HEK293T (cell line): ENCODE measurements around the gene SGSM1.

Experiments
- CTCF ChIA-PET: fragments of 350-600 bp; formaldehyde crosslinking; extraction: SDS; loops from one replicate; lab custom pipeline; 2021; ENCODE audit warnings: antibody characterized with exemption, inconsistent platforms; lab: Yijun Ruan, JAX
- POLR2A ChIA-PET: fragments of 350-600 bp; formaldehyde crosslinking; extraction: SDS; loops from one replicate; lab custom pipeline; 2020; ENCODE audit warnings: antibody characterized with exemption, inconsistent platforms; lab: Yijun Ruan, JAX
- DNase-seq: peaks from one replicate; pipeline ENCODE4 v3.0.0; 2012; ENCODE audit warnings: mixed read lengths; ENCODE audit errors: extremely low spot score
- BHLHE40 ChIP-seq: fragments of 450-650 bp; IDR thresholded peaks from 2 replicates; pipeline ENCODE4 v1.6.1; 2016; ENCODE audit warnings: mild to moderate bottlenecking, moderate library complexity, borderline replicate concordance
- CTBP1 ChIP-seq: fragments of 450-650 bp; IDR thresholded peaks from 2 replicates; pipeline ENCODE4 v1.6.1; 2016; ENCODE audit warnings: borderline replicate concordance
- FOXM1 ChIP-seq: fragments of 450-650 bp; IDR thresholded peaks from 2 replicates; pipeline ENCODE4 v1.6.1; 2017; ENCODE audit warnings: mild to moderate bottlenecking, borderline replicate concordance
- ZNF384 ChIP-seq: fragments of 450-650 bp; IDR thresholded peaks from 2 replicates; pipeline ENCODE4 v1.6.1; 2016
- TF ChIP-seq, protein P1 (sequence below): fragments of 450-650 bp; IDR thresholded peaks from 2 replicates; pipeline ENCODE4 v1.6.1; 2016

SGSM1 gene

DNA sequence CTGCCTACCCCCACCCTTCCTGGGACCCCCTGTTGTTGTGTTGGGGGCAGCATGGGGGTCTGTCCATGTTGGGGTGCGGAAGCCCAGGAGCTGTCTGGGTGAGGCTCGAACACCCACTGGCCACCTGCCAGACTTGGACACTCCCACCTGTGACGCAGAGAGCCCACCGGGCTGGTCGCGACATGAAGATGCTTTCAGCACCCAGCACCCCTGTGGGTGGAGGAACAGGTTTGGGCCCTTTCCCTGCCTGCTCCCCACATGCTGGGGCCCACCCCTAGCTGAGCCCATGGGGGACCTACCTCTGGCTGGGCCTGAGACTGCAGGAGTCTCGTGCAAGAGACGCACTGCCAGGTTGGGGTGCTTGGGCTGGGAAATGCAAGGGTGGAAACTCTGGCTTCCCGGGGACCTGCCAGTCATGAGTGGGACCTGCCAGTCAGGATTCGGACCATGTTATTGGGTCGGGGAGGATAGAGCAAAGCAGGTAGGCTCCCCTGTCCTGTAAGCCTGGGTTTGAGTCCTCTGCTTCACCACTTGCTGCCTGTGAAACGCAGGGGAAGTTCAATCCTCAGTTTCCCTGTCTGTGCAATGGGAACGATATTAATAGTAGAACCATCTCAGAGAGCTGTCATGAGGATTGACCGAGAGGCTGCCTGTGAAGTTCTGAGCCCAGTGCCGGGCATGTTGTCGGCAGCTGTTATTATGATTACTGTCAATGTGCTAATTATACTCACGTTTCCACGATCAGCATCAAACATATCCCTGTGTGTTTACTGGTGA is 170.6 kb downstream of the SGSM1 start:
- ChIA-PET POLR2A (interaction anchor here (0.7 to 1.0 kb wide), 2 partner anchors 14 to 23 kb away, joined by 3 read pairs; no protein-coding TSS in a partner anchor), CTCF (interaction anchor here (0.9 kb wide), 1 partner anchor 38 kb away, joined by 3 read pairs; no protein-coding TSS in a partner anchor)
- TF ChIP-seq BHLHE40 (no peak), CTBP1 (no peak), FOXM1 (no peak), ZNF384 (no peak)
- TF ChIP-seq, protein P1, sequence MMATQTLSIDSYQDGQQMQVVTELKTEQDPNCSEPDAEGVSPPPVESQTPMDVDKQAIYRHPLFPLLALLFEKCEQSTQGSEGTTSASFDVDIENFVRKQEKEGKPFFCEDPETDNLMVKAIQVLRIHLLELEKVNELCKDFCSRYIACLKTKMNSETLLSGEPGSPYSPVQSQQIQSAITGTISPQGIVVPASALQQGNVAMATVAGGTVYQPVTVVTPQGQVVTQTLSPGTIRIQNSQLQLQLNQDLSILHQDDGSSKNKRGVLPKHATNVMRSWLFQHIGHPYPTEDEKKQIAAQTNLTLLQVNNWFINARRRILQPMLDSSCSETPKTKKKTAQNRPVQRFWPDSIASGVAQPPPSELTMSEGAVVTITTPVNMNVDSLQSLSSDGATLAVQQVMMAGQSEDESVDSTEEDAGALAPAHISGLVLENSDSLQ, result peak; percentile 13; the same call in 1 of the 2 replicates

More for the DNA sequence above, 170.6 kb downstream of the SGSM1 start:
- DNase-seq, result no peak
